ENCODE measurements around the gene SLAMF7.

DNA sequence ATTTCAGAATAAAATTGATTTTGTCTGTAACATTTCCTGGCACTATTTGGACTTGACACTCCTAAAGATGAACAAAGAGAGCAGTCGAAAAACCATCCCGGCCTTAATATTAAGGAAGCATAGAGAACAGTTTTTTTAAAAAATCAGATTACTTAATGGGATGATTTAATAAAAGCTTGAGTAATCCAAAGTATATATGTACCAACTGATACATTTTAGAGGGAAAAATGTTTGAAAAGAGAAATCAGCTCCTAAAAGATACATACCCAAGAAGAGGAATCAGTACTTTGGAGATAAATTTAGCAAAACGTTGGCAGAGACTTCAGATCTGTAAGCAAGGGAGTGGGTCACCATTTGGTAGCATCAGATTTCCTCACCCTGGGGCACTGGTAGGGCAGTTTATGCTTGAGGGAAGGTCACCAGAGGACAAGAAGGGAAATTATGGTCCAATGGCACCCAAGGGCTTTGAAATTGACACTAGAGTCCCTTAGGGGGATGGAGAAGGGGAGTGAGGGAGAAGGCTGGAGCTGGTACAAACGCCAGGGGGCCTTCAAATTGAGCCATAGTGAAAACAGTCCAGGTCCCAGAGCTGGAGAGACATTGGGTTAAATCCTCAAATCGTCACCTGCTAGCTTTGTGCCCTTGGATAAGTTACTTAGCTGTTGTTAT, 5.9 kb downstream of the SLAMF7 start:
- TF ChIP-seq, protein P1, sequence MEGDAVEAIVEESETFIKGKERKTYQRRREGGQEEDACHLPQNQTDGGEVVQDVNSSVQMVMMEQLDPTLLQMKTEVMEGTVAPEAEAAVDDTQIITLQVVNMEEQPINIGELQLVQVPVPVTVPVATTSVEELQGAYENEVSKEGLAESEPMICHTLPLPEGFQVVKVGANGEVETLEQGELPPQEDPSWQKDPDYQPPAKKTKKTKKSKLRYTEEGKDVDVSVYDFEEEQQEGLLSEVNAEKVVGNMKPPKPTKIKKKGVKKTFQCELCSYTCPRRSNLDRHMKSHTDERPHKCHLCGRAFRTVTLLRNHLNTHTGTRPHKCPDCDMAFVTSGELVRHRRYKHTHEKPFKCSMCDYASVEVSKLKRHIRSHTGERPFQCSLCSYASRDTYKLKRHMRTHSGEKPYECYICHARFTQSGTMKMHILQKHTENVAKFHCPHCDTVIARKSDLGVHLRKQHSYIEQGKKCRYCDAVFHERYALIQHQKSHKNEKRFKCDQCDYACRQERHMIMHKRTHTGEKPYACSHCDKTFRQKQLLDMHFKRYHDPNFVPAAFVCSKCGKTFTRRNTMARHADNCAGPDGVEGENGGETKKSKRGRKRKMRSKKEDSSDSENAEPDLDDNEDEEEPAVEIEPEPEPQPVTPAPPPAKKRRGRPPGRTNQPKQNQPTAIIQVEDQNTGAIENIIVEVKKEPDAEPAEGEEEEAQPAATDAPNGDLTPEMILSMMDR (IDR thresholded peaks at IDR 0.05), result no peak
- TF ChIP-seq POLR2A (IDR thresholded peaks at IDR 0.05), result no peak
